CD14-positive monocyte (primary cell): Measurements from ENCODE around the gene MYO3B. TPM values are rescaled to one million over a fixed set of nuclear protein-coding genes. Genes with fewer than 3 reads are reported as not detected.

Experiments used
- DNase-seq, 3 donors: peaks; one replicate each; pipeline ENCODE4 v3.0.0-alpha.2; 2011 to 2022
- H2AFZ ChIP-seq: 2 replicates; pipeline ENCODE4 v1.6.0; 2012; ENCODE audit warnings: mild to moderate bottlenecking, low read depth, low read length, inconsistent platforms; ENCODE audit not compliant: insufficient read depth, poor library complexity, severe bottlenecking
- H3K27ac ChIP-seq, 2 donors: 1 replicate in 1 of 2; 2 replicates in 1 of 2; pipeline ENCODE4 v1.5.1; 2012 to 2013; ENCODE audit warnings: low read length in 2 of 2, control low read depth in 1 of 2, inconsistent platforms in 1 of 2, low read depth in 1 of 2, mild to moderate bottlenecking in 1 of 2
- H3K27me3 ChIP-seq, 2 donors: one replicate each; pipeline versions ENCODE4 v1.6.0 to v1.6.1; 2011 to 2013; ENCODE audit warnings: low read length in 2 of 2; ENCODE audit not compliant: control insufficient read depth in 2 of 2, insufficient read depth in 2 of 2
- H3K36me3 ChIP-seq, 2 donors: replicated peaks in 1 of 2; 1 replicate in 1 of 2; 2 replicates in 1 of 2; pipeline versions ENCODE4 v1.5.1 to v1.6.1; 2012 to 2013; ENCODE audit warnings: low read length in 2 of 2, control low read depth in 1 of 2, inconsistent platforms in 1 of 2, mild to moderate bottlenecking in 1 of 2; ENCODE audit not compliant: insufficient read depth in 2 of 2, control insufficient read depth in 1 of 2
- H3K4me1 ChIP-seq, 2 donors: 1 replicate in 1 of 2; 2 replicates in 1 of 2; pipeline versions ENCODE4 v1.5.1 to v1.6.1; 2012 to 2013; ENCODE audit warnings: low read length in 2 of 2, control low read depth in 1 of 2, inconsistent platforms in 1 of 2, mild to moderate bottlenecking in 1 of 2, moderate library complexity in 1 of 2; ENCODE audit not compliant: insufficient read depth in 2 of 2, control insufficient read depth in 1 of 2
- H3K4me2 ChIP-seq: replicated peaks from 2 replicates; pipeline ENCODE3; 2012; ENCODE audit warnings: low read length, moderate library complexity, mild to moderate bottlenecking; ENCODE audit not compliant: poor library complexity, severe bottlenecking; ENCODE audit errors: extremely low read depth
- H3K4me3 ChIP-seq, 3 experiments: fragments of 200-600 bp in 1 of 3; sonication (generic) in 1 of 3; replicated peaks in 1 of 3; 1 replicate in 2 of 3; 2 replicates in 1 of 3; pipeline ENCODE4 v1.5.1; 2011 to 2013; ENCODE audit warnings: low read length in 3 of 3, mild to moderate bottlenecking in 3 of 3, control low read depth in 2 of 3, low read depth in 2 of 3, inconsistent platforms in 1 of 3, moderate library complexity in 1 of 3
- H3K79me2 ChIP-seq: 2 replicates; pipeline ENCODE4 v1.6.0; 2012; ENCODE audit warnings: mild to moderate bottlenecking, control low read depth, inconsistent platforms, low read length, moderate library complexity; ENCODE audit not compliant: insufficient read depth
- H3K9ac ChIP-seq: 2 replicates; pipeline ENCODE4 v1.6.0; 2017; ENCODE audit warnings: low read length, mild to moderate bottlenecking; ENCODE audit not compliant: insufficient read depth, poor library complexity, severe bottlenecking
- H3K9me3 ChIP-seq, 2 donors: replicated peaks in 1 of 2; 1 replicate in 1 of 2; 2 replicates in 1 of 2; pipeline versions ENCODE4 v1.5.1 to v1.6.1; 2012 to 2013; ENCODE audit warnings: low read length in 2 of 2, control low read depth in 1 of 2; ENCODE audit not compliant: control insufficient read depth in 1 of 2, insufficient read depth in 1 of 2
- H4K20me1 ChIP-seq: 2 replicates; pipeline ENCODE4 v1.6.0; 2012; ENCODE audit warnings: mild to moderate bottlenecking, low read length, control low read depth, moderate library complexity; ENCODE audit not compliant: insufficient read depth
- H3K27ac Mint-ChIP-seq, 7 donors: one replicate each; pipeline ENCODE4 v1.8.0; 2020; ENCODE audit warnings: mild to moderate bottlenecking in 7 of 7, mixed read lengths in 7 of 7, moderate library complexity in 6 of 7, inconsistent platforms in 2 of 7
- H3K27me3 Mint-ChIP-seq, 3 donors: one replicate each; pipeline ENCODE4 v1.8.0; 2021 to 2022; ENCODE audit warnings: low read depth in 3 of 3, mild to moderate bottlenecking in 3 of 3, mixed read lengths in 3 of 3, moderate library complexity in 3 of 3, inconsistent platforms in 1 of 3
- H3K36me3 Mint-ChIP-seq, 2 donors: one replicate each; pipeline ENCODE4 v1.8.0; 2020; ENCODE audit warnings: mixed read lengths in 2 of 2, inconsistent platforms in 1 of 2, mild to moderate bottlenecking in 1 of 2
- H3K4me1 Mint-ChIP-seq: one replicate; pipeline ENCODE4 v1.8.0; 2020; ENCODE audit warnings: mild to moderate bottlenecking, mixed read lengths
- H3K4me3 Mint-ChIP-seq, 2 donors: one replicate each; pipeline ENCODE4 v1.8.0; 2020; ENCODE audit warnings: mild to moderate bottlenecking in 2 of 2, mixed read lengths in 2 of 2, moderate library complexity in 1 of 2
- H3K9me3 Mint-ChIP-seq, 7 donors: one replicate each; pipeline ENCODE4 v1.8.0; 2020 to 2022; ENCODE audit warnings: mixed read lengths in 7 of 7, mild to moderate bottlenecking in 6 of 7, moderate library complexity in 6 of 7, inconsistent platforms in 2 of 7
- CTCF ChIP-seq: fragments of 200-600 bp; IDR thresholded peaks from one replicate; pipeline ENCODE4 v1.8.0; 2022; ENCODE audit warnings: antibody characterized with exemption, mild to moderate bottlenecking
- WGBS: methylation state at CpG from one replicate; pipeline ENCODE4 v1.1.5; 2013; ENCODE audit warnings: missing lambda C conversion rate; ENCODE audit not compliant: insufficient coverage; 5-methylcytosine and 5-hydroxymethylcytosine counted together
- intact Hi-C, 2 donors: fragments of 100-400 bp; cut with micrococcal nuclease; formaldehyde crosslinking; loops; one replicate each; pipeline versions ENCODE4 v1.15.0 to v1.15.1; 2023
- polyA plus RNA-seq, 3 donors: library from polyadenylated mRNA; depleted of rRNA in 1 of 3; unstranded in 2 of 3; stranded (reverse) in 1 of 3; fragments of 300-500 nt in 2 of 3; fragments of >200 nt in 1 of 3; fragmentation: Illumina TruSeq in 2 of 3; gene quantifications; 1 replicate in 2 of 3; 2 replicates in 1 of 3; pipeline ENCODE4 v1.2.3, GENCODE V29; 2012 to 2021

MYO3B gene
- polyA plus RNA-seq, 3 donors = not detected

DNA sequence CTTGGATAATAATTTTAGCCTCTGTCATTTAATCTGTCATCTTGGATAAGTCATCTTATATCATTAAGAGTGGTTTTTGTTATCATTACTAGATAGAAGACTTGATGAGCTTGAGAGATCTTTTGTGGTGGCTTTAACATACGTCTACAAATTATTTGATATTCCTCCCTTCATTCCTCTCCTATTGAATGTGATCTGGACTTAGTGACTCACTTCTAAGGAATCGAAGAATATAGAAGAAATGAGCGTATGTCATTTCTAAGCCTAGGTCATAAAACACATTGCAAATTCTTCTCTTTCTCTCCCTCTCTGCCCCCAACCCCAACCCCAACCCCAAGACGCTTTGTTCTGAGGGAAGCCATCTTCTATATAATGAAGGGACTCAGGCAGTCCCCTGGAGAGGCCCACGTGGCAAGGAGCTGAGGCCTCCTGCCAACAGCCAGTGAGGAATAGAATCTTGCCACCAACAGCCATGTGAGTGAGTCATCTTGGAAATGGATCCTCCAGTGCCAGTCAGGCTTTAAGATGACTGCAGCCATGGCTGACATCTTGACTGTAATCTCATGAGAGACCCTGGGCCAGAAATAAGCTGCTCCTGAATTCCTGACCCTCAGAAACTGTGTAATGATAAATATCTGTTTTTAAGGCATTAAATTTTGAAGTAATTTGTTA lies 315.6 kb downstream of the MYO3B start:
- Histone ChIP-seq H3K4me3 (no peak overlapping the region), H3K36me3 (no peaks in the 10 kb centered on the region), H4K20me1 (no peaks in the 10 kb centered on the region), H3K9me3 (no peaks in the 10 kb centered on the region), H3K79me2 (no peaks in the 10 kb centered on the region), H3K4me2 (no peak overlapping the region), H3K4me1 (no peaks in the 10 kb centered on the region), H3K27ac (no peak overlapping the region), H2AFZ (no peak overlapping the region), H3K9ac (no peak overlapping the region), H3K27me3 (peaks cover 0 to 2% of the 10 kb centered on the region in 2 donors)
- no peak for TF ChIP-seq CTCF
- no peak for DNase-seq
- Mint-ChIP-seq H3K4me1 (no peaks in the 10 kb centered on the region), H3K4me3 (no peak overlapping the region), H3K36me3 (no peaks in the 10 kb centered on the region), H3K27me3 (peaks cover 4 to 27% (median 6%) of the 10 kb centered on the region in 3 donors), H3K27ac (no peak overlapping the region), H3K9me3 (no peaks in the 10 kb centered on the region)
- 83% methylated on average over 1 of the region's 5 CpGs for WGBS
- intact Hi-C loops = no loop called here

DNA sequence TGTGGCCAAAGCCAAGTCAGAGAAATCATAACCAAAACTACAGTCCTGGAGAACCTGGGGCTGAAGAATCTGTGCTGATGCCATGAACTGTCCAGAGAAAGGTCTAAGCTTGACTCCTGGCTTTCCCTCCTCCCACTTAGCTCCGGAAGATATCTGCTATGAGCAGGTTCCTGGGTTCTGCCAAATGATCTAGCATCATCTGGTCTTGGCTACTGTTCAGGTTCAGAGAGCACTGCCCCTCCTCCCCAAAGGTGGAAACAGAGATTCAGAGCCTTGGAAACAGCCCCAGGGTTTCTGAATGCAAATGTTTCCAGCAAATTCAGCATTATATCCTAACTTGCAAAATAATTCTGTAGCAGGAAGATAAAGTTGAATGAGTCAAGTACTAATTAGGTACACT lies 317.9 kb downstream of the MYO3B start:
- Histone ChIP-seq H3K4me1 (no peaks in the 10 kb centered on the region), H3K4me2 (no peak overlapping the region), H4K20me1 (no peaks in the 10 kb centered on the region), H3K27me3 (peaks cover 0 to 2% of the 10 kb centered on the region in 2 donors), H2AFZ (no peak overlapping the region), H3K79me2 (no peaks in the 10 kb centered on the region), H3K4me3 (no peak overlapping the region), H3K27ac (no peak overlapping the region), H3K36me3 (no peaks in the 10 kb centered on the region), H3K9ac (no peak overlapping the region), H3K9me3 (no peaks in the 10 kb centered on the region)
- no peak for TF ChIP-seq CTCF
- no peak for DNase-seq
- intact Hi-C loops = no loop called here
- Mint-ChIP-seq H3K4me1 (no peaks in the 10 kb centered on the region), H3K36me3 (no peaks in the 10 kb centered on the region), H3K27me3 (peaks cover 1 to 26% (median 6%) of the 10 kb centered on the region in 3 donors), H3K27ac (no peak overlapping the region), H3K4me3 (no peak overlapping the region), H3K9me3 (no peaks in the 10 kb centered on the region)
- 100% methylated on average over 1 of the region's 1 CpG for WGBS
